GM08714 (cell line): ENCODE data around the gene GOLGA6L2.

Source experiments
- H3K4me3 ChIP-seq: fragments of 200-500 bp; sonication (Bioruptor generic); 2 replicates; pipeline ENCODE4 v1.5.1; 2014; ENCODE audit warnings: mild to moderate bottlenecking, low read length, inconsistent platforms
- ZNF274 ChIP-seq: IDR thresholded peaks from 2 replicates; pipeline ENCODE4 v1.6.1; 2012; ENCODE audit warnings: mild to moderate bottlenecking, low read depth, low read length

GOLGA6L2 gene

DNA sequence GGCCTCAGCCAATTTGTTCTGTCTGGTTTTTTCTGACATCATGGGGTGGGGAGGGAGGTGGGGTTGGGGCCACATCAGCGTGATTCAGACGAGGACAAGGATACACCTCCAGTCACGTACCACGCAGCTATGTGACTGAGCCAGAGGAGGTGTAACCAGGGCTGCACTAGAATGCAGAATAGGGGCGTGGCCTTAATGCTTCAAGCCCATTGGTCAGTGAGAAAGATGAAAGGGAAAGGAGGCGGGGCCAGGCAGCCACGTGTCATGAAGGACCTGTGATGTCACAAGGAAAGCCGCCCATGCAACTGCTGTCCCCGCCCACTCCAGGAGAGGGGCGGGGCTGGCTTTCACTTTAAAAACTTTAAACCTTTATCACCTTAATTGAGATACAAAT is at the start of gene GOLGA6L2:
Gene GOLGA6L2 (minus strand): TSS at position 137 of the 394 bp plus-strand sequence. CDS start 62 bp downstream, at position 75.
- H3K4me3 ChIP-seq = no peak within 1 kb of the TSS
- no peak for TF ChIP-seq ZNF274

- no peak overlapping the region for H3K4me3 ChIP-seq
- no peak for TF ChIP-seq ZNF274
These were observed 37.8 kb upstream of the GOLGA6L2 start for GRCh38 chr15:23484870-23485269.

DNA sequence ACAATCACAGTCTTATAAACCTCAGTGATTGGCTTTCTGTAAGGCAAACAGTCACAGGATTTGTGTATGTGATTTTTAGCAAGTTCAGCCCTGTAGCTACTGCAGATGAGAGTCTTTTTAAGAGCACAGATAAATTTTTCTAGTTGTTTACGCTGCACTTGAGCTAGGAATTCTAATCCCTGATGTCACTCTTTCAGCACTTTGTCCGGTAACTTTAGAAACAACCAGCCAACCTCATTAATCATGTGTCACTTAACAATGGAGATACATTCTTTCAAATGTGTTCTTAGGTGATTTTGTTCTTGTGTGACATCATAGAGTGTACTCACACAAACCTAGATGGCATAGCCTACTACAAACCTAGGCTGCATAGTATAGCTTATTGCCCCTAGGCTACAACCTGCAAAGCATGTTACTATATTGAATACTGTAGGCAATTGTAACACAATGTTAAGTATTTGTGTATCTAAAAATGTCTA is 36.8 kb upstream of the GOLGA6L2 start:
- H3K4me3 ChIP-seq = no peak overlapping the region
- no peak for TF ChIP-seq ZNF274

DNA sequence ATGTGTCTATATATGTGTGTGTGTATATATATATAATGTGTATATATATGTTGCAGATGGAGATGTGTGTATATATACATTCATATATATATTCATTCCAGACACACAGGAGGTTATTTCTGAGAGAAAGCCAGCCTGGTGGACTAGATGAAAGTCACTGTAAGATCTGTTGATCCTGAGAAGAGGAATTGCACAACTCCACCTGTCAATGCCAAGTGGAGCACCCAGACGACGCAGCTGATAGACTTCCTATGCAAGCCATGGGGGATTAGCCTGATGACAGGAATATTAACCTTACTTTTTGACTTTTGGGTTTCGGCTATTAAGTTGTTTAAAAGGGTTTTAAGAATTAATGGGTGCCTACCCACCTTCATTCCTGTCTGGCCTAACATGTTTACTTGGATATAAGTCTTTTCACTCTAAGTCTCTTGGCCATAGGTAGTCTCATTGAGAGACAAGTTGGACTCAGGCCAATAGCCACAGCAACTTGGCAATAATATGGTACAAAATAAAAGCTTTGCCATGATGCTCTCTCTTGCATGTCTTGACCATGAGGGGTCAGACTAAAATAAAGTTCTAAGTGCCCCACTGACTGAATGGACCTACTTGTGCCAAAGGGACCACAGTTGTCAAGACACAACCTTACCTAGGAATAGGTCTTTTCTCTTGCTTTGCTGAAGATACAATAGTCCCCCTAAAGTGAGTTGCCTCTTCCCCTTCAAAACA is 35.9 kb upstream of the GOLGA6L2 start:
- H3K4me3 ChIP-seq = no peak overlapping the region
- TF ChIP-seq ZNF274 = no peak

DNA sequence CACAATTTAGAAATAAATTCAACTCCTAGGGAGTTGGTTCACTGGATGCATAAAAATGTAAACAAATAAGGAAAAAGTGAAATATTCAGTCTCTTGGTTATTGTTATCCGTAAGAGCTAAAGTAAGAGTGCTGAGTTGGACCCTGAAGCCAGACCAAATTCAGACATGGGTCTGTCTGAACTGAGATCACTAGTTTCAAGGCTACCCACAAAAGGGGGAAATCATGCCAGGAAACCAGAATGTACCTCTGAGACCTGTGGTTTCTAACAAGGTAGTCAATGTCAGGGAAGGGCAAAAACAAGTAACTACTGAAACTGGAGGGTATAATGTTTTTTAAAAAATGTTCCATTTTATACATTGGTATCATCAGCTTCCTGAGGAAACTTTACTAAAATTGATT is 35.2 kb upstream of the GOLGA6L2 start:
- no peak for TF ChIP-seq ZNF274
- H3K4me3 ChIP-seq = no peak overlapping the region

DNA sequence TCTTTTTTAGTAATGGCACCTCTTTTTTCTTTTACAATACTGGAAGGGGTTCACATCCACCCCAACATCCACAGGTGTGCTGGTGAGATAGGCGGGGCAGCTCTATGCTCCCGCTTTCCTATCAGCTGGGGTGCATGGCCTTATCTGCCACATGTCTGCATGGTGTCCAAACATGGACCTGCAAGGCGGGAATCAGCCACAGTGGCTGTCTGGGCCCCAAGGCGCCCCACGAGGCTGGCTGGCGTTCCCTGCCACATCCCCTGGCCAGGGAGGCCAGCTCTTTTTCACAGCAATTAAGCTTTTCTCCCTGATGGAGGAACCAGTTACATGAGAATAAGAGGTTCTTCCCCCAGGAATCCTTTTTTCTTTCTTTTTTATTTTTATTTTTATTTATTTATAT is 30.9 kb upstream of the GOLGA6L2 start:
- no peak overlapping the region for H3K4me3 ChIP-seq
- TF ChIP-seq ZNF274 = no peak

DNA sequence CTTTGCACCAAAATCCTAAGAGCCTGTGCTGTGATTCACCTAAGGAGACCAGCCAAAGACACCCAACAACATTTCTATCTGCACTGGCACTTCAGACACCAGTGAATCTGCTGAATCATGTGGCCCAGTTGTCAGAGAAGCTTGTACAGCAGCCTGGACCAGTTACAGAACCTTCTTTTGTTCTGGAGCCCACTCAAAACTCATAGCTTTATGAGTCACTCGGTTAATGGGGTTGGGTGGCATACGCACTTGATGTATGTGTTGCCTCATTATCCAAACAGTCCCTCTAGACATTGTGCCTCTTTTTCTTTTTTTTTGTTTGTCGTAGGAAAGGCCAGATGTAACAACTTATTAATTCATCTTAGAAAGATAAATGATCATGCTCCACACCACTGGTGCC is 25.6 kb upstream of the GOLGA6L2 start:
- H3K4me3 ChIP-seq = no peak overlapping the region
- TF ChIP-seq ZNF274 = no peak

GRCh38 chr15:23472033-23472432 is 25.0 kb upstream of the GOLGA6L2 start:
- TF ChIP-seq ZNF274 = no peak
- H3K4me3 ChIP-seq = no peak overlapping the region

- H3K4me3 ChIP-seq = no peak overlapping the region
- no peak for TF ChIP-seq ZNF274
These were observed 20.1 kb upstream of the GOLGA6L2 start for GRCh38 chr15:23467110-23467600.

DNA sequence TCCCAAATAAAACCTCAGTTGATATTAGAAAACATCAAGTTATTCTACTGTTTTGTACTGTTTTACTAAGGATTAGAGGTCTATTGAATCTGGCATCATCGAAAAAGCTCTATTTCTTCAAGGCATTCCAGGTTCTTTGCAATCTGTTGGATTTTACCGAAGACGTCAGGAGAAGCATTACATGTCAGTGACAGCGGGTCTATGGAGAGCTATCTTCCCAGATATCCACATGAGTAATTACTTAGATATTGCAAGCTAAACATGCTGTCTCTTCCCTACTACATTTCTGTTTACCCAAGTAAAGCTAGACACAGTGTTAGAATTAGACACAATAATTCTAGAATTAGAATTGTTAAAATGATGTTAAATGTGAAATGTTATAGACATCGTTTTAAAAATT is 10.8 kb upstream of the GOLGA6L2 start:
- H3K4me3 ChIP-seq = no peak overlapping the region
- no peak for TF ChIP-seq ZNF274

DNA sequence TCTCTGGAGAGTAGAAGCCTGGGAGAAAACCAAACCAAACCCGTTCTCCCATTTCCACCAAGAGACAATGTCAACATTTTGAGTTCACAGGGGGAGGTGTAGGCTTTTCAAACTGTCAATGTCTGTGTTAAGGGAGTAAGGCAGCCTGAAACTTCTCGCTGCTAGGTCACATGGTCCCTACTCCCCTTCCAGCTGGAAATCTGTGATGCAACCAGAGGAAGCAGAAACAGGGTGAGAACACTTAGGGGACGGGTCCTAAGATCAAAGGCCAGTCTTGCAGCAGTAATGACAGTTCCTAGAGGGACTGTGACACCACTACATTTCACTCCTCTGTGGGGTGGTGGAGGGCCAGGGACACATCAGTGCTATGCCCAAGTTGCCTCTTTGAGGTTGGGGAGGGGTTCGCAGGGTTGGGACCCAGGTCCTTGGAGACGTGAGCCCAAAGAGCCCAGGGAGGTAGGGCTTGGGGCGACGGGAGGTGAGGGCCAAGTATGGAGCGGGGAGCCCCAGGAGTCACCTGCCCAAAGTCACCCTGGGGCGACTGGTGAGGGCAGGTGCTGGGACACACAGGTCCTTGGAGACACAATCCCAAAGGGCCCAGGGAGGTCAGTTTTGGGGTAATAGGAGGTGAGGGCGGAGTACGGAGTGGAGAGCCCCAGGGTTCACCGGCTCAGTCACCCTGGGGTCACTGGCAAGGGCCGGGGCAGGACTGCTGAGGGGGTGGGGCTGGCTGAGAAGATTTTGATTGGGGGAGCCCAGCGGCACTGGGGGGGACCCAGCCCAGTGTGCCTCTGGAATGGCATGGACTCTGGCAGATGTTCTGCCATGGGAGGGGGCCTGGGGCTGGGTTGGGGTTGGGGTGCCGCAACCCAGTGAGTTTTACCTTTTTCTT is 582 bp downstream of the GOLGA6L2 start:
- no peak for TF ChIP-seq ZNF274
- no peak overlapping the region for H3K4me3 ChIP-seq

- no peak overlapping the region for H3K4me3 ChIP-seq
- no peak for TF ChIP-seq ZNF274
These were observed 2.8 kb downstream of the GOLGA6L2 start for GRCh38 chr15:23444269-23444668.

- no peak overlapping the region for H3K4me3 ChIP-seq
- TF ChIP-seq ZNF274 = no peak
These were observed 5.8 kb downstream of the GOLGA6L2 start for GRCh38 chr15:23441204-23441603.

GRCh38 chr15:23440596-23440995 is 6.4 kb downstream of the GOLGA6L2 start:
- no peak for TF ChIP-seq ZNF274
- no peak overlapping the region for H3K4me3 ChIP-seq

GRCh38 chr15:23439513-23439912 is 7.5 kb downstream of the GOLGA6L2 start:
- no peak overlapping the region for H3K4me3 ChIP-seq
- no peak for TF ChIP-seq ZNF274
